HL-60 (cell line): ENCODE data around the gene OR10V1.
A peak's percentile ranks its signal among the peaks of the same experiment; 100 is the strongest.

Source experiments
- DNase-seq, 2 experiments: peaks; one replicate each; pipeline ENCODE4 v3.0.0-alpha.2; 2010 to 2020; ENCODE audit warnings: low read depth in 1 of 2, low spot score in 1 of 2
- H3K27ac ChIP-seq: fragments of 250-450 bp; sonication (Bioruptor Pico); replicated peaks from 2 replicates; pipeline ENCODE4 v1.5.1; 2020; ENCODE audit warnings: mild to moderate bottlenecking, moderate library complexity
- H3K27me3 ChIP-seq: fragments of 250-450 bp; sonication (Bioruptor Pico); 2 replicates; pipeline ENCODE4 v1.5.1; 2021; ENCODE audit warnings: mild to moderate bottlenecking, moderate library complexity; ENCODE audit not compliant: insufficient read depth, poor library complexity, severe bottlenecking
- H3K4me3 ChIP-seq: replicated peaks from 2 replicates; pipeline ENCODE4 v1.5.1; 2011; ENCODE audit warnings: mild to moderate bottlenecking, control low read depth, low read length; ENCODE audit not compliant: insufficient read depth
- GABPA ChIP-seq: IDR thresholded peaks from 2 replicates; pipeline ENCODE4 v1.6.1; 2012; ENCODE audit warnings: low read depth
- POLR2AphosphoS5 ChIP-seq: IDR thresholded peaks from 2 replicates; pipeline ENCODE4 v1.6.1; 2012; ENCODE audit warnings: low read depth
- SPI1 ChIP-seq: IDR thresholded peaks from 2 replicates; pipeline ENCODE4 v1.6.1; 2012; ENCODE audit warnings: low read depth, mild to moderate bottlenecking, borderline replicate concordance
- long read RNA-seq: library from polyadenylated mRNA; unstranded; transcript quantifications from one replicate; pipeline ENCODE4 v2.0.0, GENCODE V29; 2020
- TF ChIP-seq, protein P1 (sequence below): IDR thresholded peaks from one replicate; pipeline ENCODE4 v1.5.1; 2011; ENCODE audit warnings: low read length, control low read depth, inconsistent platforms; ENCODE audit not compliant: insufficient read depth
- TF ChIP-seq, protein P2 (sequence below): IDR thresholded peaks from 2 replicates; pipeline ENCODE4 v1.6.1; 2012; ENCODE audit warnings: low read depth; ENCODE audit not compliant: insufficient replicate concordance

The OR10V1 gene, protein sequence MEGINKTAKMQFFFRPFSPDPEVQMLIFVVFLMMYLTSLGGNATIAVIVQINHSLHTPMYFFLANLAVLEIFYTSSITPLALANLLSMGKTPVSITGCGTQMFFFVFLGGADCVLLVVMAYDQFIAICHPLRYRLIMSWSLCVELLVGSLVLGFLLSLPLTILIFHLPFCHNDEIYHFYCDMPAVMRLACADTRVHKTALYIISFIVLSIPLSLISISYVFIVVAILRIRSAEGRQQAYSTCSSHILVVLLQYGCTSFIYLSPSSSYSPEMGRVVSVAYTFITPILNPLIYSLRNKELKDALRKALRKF
- long read RNA-seq, result 0 reads

DNA sequence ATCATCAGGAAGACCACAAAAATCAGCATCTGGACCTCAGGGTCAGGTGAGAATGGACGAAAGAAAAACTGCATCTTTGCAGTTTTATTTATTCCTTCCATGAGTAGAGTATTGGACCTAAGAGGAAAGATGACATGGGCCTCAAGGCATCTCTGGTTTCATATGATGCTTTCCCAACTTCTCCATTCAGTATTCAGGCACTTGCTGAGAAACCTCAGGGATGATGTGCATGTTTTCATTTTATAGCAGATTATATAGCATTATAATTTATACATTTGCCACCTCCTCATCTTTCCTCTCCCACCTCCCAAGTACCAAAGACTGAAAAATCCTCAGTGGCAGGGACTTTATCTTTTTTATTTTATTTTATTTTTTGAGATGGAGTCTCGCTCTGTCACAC is at the start of gene OR10V1:
Gene OR10V1 (minus strand): TSS at position 101 of the 400 bp plus-strand sequence. CDS start 0 bp downstream, at position 101.
- no peak within 1 kb of the TSS for H3K27ac ChIP-seq
- no peaks in the 10 kb centered on the region for H3K27me3 ChIP-seq
- TF ChIP-seq, protein P1, sequence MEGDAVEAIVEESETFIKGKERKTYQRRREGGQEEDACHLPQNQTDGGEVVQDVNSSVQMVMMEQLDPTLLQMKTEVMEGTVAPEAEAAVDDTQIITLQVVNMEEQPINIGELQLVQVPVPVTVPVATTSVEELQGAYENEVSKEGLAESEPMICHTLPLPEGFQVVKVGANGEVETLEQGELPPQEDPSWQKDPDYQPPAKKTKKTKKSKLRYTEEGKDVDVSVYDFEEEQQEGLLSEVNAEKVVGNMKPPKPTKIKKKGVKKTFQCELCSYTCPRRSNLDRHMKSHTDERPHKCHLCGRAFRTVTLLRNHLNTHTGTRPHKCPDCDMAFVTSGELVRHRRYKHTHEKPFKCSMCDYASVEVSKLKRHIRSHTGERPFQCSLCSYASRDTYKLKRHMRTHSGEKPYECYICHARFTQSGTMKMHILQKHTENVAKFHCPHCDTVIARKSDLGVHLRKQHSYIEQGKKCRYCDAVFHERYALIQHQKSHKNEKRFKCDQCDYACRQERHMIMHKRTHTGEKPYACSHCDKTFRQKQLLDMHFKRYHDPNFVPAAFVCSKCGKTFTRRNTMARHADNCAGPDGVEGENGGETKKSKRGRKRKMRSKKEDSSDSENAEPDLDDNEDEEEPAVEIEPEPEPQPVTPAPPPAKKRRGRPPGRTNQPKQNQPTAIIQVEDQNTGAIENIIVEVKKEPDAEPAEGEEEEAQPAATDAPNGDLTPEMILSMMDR, result no peak
- TF ChIP-seq GABPA (no peak), SPI1 (no peak), POLR2AphosphoS5 (no peak)
- TF ChIP-seq, protein P2, sequence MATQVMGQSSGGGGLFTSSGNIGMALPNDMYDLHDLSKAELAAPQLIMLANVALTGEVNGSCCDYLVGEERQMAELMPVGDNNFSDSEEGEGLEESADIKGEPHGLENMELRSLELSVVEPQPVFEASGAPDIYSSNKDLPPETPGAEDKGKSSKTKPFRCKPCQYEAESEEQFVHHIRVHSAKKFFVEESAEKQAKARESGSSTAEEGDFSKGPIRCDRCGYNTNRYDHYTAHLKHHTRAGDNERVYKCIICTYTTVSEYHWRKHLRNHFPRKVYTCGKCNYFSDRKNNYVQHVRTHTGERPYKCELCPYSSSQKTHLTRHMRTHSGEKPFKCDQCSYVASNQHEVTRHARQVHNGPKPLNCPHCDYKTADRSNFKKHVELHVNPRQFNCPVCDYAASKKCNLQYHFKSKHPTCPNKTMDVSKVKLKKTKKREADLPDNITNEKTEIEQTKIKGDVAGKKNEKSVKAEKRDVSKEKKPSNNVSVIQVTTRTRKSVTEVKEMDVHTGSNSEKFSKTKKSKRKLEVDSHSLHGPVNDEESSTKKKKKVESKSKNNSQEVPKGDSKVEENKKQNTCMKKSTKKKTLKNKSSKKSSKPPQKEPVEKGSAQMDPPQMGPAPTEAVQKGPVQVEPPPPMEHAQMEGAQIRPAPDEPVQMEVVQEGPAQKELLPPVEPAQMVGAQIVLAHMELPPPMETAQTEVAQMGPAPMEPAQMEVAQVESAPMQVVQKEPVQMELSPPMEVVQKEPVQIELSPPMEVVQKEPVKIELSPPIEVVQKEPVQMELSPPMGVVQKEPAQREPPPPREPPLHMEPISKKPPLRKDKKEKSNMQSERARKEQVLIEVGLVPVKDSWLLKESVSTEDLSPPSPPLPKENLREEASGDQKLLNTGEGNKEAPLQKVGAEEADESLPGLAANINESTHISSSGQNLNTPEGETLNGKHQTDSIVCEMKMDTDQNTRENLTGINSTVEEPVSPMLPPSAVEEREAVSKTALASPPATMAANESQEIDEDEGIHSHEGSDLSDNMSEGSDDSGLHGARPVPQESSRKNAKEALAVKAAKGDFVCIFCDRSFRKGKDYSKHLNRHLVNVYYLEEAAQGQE, result no peak
- H3K4me3 ChIP-seq, result no peak within 1 kb of the TSS
- DNase-seq, result no peak

DNA sequence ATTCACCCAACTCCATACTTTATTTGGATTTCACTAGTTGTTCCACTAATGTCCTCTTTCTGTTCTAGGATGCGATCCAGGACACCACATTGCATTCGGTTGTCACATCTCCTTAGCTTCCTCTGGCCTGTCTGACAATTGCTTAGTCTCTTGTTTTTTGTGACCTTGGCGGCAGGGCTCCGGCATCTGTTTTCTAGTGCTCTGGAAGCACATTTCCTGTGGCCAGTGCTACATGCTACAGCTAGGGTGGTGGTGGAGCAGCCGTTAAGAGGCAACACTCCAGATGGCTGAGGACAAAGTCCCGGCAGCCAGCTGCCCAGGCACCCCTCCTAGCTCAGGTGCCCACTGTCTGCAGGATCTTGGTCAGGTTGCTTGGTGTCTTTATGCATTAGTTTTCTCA is 48.3 kb upstream of the OR10V1 start:
- DNase-seq, result peak in 1 of 2 experiments; percentile 16
- Histone ChIP-seq H3K27me3 (no peaks in the 10 kb centered on the region), H3K4me3 (no peak overlapping the region), H3K27ac (peak overlapping the region; percentile 6; the same call in 1 of the 2 replicates)
- TF ChIP-seq SPI1 (no peak), GABPA (no peak)

DNA sequence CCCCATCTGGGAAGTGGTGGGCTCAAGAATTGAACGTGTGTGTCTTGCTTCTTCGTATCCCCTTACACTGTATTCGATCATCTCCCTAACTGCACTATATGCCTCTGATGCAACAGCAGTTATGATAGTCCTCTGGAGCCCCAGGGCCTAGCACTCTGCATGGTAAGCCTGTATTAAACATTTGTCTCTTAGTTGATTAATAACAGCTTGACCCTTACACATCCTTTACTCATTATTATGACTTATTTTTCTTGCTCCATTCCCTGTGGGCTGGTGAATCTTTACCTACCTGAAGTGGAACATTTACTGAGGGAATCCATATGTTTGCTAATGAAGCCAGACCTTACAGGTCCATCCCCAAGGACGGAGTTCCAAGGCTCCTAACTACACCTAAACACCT is 47.1 kb upstream of the OR10V1 start:
- TF ChIP-seq, protein P1, result no peak
- no peak for TF ChIP-seq SPI1
- TF ChIP-seq GABPA, result no peak
- no peak for TF ChIP-seq POLR2AphosphoS5
- TF ChIP-seq, protein P2, result no peak
- Histone ChIP-seq H3K27ac (no peak overlapping the region), H3K4me3 (no peak overlapping the region), H3K27me3 (no peaks in the 10 kb centered on the region)
- DNase-seq, result no peak

DNA sequence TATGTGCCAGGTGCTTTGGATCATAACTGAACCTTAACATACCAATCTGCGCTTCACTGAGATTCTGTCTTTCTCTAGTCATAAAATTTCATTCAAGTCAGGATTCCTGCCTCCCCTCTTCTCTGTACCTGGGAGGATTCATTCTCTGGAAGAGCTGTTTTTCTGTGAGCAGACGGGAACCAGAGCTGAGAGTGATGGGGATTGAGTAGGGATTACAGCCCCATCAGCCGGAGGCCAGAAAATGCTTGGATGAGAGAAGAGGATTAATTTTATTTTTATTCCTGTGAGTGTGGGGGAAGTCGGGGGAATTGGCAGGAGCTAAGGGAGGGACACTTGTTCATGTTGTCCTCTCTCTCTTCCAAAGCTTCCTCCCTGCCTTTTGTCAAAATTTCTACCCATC is 46.3 kb upstream of the OR10V1 start:
- TF ChIP-seq GABPA, result no peak
- TF ChIP-seq, protein P1, result no peak
- TF ChIP-seq, protein P2, result no peak
- DNase-seq, result no peak
- no peak overlapping the region for H3K27ac ChIP-seq
- no peaks in the 10 kb centered on the region for H3K27me3 ChIP-seq
- no peak overlapping the region for H3K4me3 ChIP-seq
